HG03342 (cell line): ENCODE data around the gene MAP1A.

Experiments
- ATAC-seq: cut with Tn5 transposase; IDR thresholded peaks from one replicate; pipeline ENCODE4 v1.9.1; 2021; ENCODE audit warnings: mild to moderate bottlenecking, moderate library complexity; ENCODE audit not compliant: unreplicated experiment

The MAP1A gene

GRCh38 chr15:43517354-43518196, at the start of gene MAP1A:
Gene MAP1A, plus strand, starts transcription at chr15:43517608. Its CDS starts 3,866 bp downstream, at chr15:43521474.
- ATAC-seq, result no peak

GRCh38 chr15:43469867-43470266, 47.5 kb upstream of the MAP1A start:
- ATAC-seq, result no peak

- ATAC-seq, result no peak
Observed at GRCh38 chr15:43471975-43472374, 45.4 kb upstream of the MAP1A start.

- ATAC-seq, result no peak
Observed at GRCh38 chr15:43473885-43474284, 43.5 kb upstream of the MAP1A start.

- no peak for ATAC-seq
Observed at GRCh38 chr15:43483297-43484128, 33.9 kb upstream of the MAP1A start.

- ATAC-seq, result no peak
Observed at GRCh38 chr15:43484455-43484854, 33.0 kb upstream of the MAP1A start.

- ATAC-seq, result no peak
Observed at GRCh38 chr15:43487271-43487895, 30.0 kb upstream of the MAP1A start.

GRCh38 chr15:43488790-43489189, 28.6 kb upstream of the MAP1A start:
- no peak for ATAC-seq

GRCh38 chr15:43489191-43489590, 28.2 kb upstream of the MAP1A start:
- ATAC-seq, result no peak

GRCh38 chr15:43492266-43492665, 25.1 kb upstream of the MAP1A start:
- ATAC-seq, result no peak

GRCh38 chr15:43492673-43493601, 24.5 kb upstream of the MAP1A start, which contains the start of gene TP53BP1:
Gene TP53BP1, minus strand, starts transcription at chr15:43493156. Its CDS starts 113 bp downstream, at chr15:43493043.
- ATAC-seq, result peak; percentile 98

GRCh38 chr15:43493703-43494472, 23.5 kb upstream of the MAP1A start:
- ATAC-seq, result no peak

- ATAC-seq, result no peak
Observed at GRCh38 chr15:43498990-43499389, 18.4 kb upstream of the MAP1A start.

- no peak for ATAC-seq
Observed at GRCh38 chr15:43499635-43500034, 17.8 kb upstream of the MAP1A start.

- ATAC-seq, result no peak
Observed at GRCh38 chr15:43505738-43506137, 11.7 kb upstream of the MAP1A start.

GRCh38 chr15:43508421-43508820, 9.0 kb upstream of the MAP1A start:
- no peak for ATAC-seq

- no peak for ATAC-seq
Observed at GRCh38 chr15:43508991-43509659, 8.3 kb upstream of the MAP1A start.

- no peak for ATAC-seq
Observed at GRCh38 chr15:43509660-43510199, 7.7 kb upstream of the MAP1A start.
